Measurements from ENCODE around the gene PPP1R36. TPM values are rescaled to one million over a fixed set of nuclear protein-coding genes. Genes with fewer than 3 reads are reported as not detected.
A peak's percentile ranks its signal among the peaks of the same experiment; 100 is the strongest.

The PPP1R36 gene, protein sequence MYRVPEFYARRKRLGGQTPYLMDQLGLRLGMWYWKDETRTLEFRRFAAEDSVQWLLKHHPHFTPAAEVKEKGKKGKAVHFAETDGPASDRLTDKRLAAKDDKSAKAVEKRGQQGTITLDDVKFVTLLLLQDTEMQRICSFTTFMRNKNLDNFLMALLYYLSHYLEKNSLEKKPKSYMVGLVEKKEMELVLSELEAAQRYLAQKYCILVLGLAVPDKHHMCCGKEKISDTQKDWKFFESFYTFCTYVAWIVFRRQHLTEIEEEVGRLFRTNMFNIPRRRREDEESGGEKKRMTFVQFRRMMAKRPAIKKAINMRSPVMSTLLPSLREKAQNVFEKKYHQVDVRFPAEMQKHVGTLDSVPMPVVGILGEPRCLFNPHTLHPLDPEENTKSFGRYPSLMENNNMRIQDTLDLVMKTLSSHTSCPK
- total RNA-seq: not detected in 2 replicates

DNA sequence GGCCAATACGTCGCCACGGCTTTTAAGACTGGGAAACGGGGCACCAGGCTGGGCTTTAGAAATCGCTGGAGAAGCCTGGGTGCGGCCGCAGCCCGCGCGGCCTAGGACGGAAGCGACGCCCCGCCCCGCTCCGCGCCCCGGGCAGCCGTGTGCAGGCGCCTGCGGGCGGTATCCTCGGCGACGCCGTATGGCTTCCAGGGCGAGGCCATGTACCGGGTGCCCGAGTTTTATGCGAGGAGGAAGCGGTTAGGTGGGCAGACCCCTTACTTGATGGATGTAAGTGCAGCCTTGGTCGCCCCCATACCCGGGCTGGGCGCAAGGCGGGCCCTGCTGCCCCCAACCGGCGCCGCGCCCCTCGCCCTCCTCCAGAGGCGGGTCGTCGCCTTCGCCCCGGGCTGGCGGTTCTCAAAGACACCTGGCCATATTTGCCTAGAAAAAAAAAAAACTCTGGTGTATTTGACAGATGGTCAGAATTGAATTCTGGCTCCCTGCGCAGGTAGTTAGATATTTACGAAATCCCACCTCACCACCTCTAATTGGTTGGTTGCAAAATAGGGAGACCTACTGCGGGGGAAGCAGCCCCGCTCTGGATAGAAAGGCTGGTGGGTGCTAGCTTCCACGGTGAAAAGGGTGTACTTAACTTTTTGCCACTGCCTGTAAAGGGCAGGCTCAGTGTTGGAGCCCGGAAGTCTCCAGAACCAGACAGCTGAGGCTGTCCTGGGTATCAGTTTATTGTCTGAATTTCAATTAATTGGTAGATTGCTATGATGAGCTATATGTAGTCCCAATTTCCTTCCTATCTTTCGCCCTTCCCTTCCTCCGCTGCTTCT is at the start of gene PPP1R36:
Gene PPP1R36, plus strand, starts transcription at position 171 of the 830 bp plus-strand sequence. Its CDS starts 37 bp downstream, at position 208.
- POLR2A ChIA-PET: interaction anchor here (0.6 to 1.4 kb wide), 3 partner anchors 10 to 180 kb away, joined by 3 to 4 read pairs (median 3); partner anchors contain the start of genes HSPA2 and ZBTB25
- Mint-ChIP-seq H3K27me3 (peaks cover 14% of the 10 kb centered on the region), H3K4me1 (peaks cover 13% of the 10 kb centered on the region), H3K27ac (no peak within 1 kb of the TSS), H3K9me3 (no peaks in the 10 kb centered on the region), H3K36me3 (ENCODE audit: low read depth) (no peaks in the 10 kb centered on the region), H3K4me3 (peak within 1 kb of the TSS; percentile 66)
- TF ChIP-seq, protein P1, sequence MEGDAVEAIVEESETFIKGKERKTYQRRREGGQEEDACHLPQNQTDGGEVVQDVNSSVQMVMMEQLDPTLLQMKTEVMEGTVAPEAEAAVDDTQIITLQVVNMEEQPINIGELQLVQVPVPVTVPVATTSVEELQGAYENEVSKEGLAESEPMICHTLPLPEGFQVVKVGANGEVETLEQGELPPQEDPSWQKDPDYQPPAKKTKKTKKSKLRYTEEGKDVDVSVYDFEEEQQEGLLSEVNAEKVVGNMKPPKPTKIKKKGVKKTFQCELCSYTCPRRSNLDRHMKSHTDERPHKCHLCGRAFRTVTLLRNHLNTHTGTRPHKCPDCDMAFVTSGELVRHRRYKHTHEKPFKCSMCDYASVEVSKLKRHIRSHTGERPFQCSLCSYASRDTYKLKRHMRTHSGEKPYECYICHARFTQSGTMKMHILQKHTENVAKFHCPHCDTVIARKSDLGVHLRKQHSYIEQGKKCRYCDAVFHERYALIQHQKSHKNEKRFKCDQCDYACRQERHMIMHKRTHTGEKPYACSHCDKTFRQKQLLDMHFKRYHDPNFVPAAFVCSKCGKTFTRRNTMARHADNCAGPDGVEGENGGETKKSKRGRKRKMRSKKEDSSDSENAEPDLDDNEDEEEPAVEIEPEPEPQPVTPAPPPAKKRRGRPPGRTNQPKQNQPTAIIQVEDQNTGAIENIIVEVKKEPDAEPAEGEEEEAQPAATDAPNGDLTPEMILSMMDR (IDR thresholded peaks at IDR 0.05): no peak
- CTCF ChIA-PET: no interaction called here
- peak; percentile 41 for DNase-seq
- intact Hi-C loops (cut with micrococcal nuclease): no loop called here
- ATAC-seq (ENCODE audit: low read depth): peak; percentile 96

DNA sequence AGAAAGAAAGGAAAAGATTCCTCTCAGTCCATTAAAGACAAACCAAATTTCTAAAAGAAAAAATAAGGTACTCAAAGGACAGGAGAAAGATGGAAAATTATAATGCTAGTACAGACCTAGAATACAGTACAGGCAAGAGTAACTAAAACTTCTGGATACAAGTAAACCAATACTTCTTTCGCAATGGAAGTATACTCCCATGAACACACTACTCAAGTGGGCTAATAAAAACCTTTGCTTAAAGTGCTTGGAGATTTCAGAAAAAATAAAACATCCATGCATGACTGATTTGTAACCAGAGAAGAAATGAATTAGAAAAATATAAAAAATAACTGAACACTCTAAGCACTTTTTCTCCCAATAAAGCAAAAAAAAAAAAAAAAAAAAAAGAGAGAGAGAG is 49.7 kb upstream of the PPP1R36 start:
- intact Hi-C loops (cut with micrococcal nuclease): loop anchor here (5.0 to 10.0 kb wide), 5 partner anchors 485 to 1025 kb away; partner anchors contain the start of genes FNTB, SGPP1 and SYNE2
- Mint-ChIP-seq H3K27me3 (no peaks in the 10 kb centered on the region), H3K4me3 (peak overlapping the region; percentile 25), H3K36me3 (ENCODE audit: low read depth) (peaks cover 29% of the 10 kb centered on the region), H3K9me3 (no peaks in the 10 kb centered on the region), H3K4me1 (peaks cover 43% of the 10 kb centered on the region), H3K27ac (peak overlapping the region; percentile 99)
- TF ChIP-seq, protein P1 (IDR thresholded peaks at IDR 0.05): no peak
- ChIA-PET CTCF (interaction anchor here (3.3 kb wide), 1 partner anchor 11 kb away, joined by 32 read pairs; no protein-coding TSS in a partner anchor), POLR2A (interaction anchor here (2.2 kb wide), 1 partner anchor 112 kb away, joined by 6 read pairs; the partner anchor contains the start of gene MTHFD1)
- ATAC-seq (ENCODE audit: low read depth) (no peak), DNase-seq (no peak)

DNA sequence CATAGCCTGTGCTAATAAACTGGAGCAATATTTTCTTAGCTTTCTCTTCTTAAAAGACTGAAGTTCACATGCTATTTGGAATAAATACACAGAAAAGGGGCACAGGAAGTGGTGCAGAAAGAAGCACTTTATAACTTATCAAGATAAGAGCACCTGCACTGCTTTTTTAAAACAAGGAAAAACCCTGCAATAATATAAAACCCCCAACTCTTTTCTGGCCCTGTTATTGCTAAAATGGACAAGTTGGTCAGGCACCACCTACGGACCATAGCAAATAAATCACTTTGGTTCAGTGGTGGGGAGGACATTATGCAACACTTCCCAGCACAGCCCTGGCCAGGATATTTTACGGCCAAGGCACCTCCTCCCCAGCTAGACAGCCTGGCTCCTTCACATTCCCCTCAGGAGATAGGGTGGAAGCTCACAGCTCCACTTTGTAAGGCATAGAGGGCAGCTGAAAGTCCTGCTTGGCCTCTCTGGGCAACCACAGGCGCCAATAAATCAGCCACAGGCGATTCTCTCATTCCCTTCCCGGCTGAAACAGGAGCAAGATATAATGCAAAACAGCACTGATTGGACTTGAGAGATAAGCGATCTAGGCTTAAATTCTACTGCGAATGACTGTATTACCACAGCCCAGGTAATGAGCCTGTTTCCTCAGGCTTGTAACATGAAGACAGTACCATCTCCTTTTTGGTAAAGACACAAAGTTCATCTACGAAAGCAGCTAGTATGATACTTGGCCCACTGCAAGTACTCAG is 48.2 kb upstream of the PPP1R36 start:
- H3K36me3 Mint-ChIP-seq (ENCODE audit: low read depth): peaks cover 28% of the 10 kb centered on the region
- ATAC-seq (ENCODE audit: low read depth) (no peak), DNase-seq (no peak)
- H3K4me3 Mint-ChIP-seq: peak overlapping the region; percentile 97
- POLR2A ChIA-PET: interaction anchor here (1.0 to 4.5 kb wide), 10 partner anchors 9 to 265 kb away, joined by 3 to 55 read pairs (median 13); partner anchors contain the start of genes AKAP5, HSPA2 and MTHFD1
- no peaks in the 10 kb centered on the region for H3K27me3 Mint-ChIP-seq
- peaks cover 57% of the 10 kb centered on the region for H3K4me1 Mint-ChIP-seq
- intact Hi-C loops (cut with micrococcal nuclease): loop anchor here (1.0 to 10.0 kb wide), 8 partner anchors 10 to 1027 kb away; partner anchors contain the start of genes FNTB, SGPP1 and SYNE2
- CTCF ChIA-PET: interaction anchor here (0.9 to 3.3 kb wide), 6 partner anchors 10 to 157 kb away, joined by 3 to 32 read pairs (median 4); partner anchors contain the start of gene HSPA2
- H3K9me3 Mint-ChIP-seq: no peaks in the 10 kb centered on the region
- peak overlapping the region; percentile 99 for H3K27ac Mint-ChIP-seq
- TF ChIP-seq, protein P1 (IDR thresholded peaks at IDR 0.05): no peak

DNA sequence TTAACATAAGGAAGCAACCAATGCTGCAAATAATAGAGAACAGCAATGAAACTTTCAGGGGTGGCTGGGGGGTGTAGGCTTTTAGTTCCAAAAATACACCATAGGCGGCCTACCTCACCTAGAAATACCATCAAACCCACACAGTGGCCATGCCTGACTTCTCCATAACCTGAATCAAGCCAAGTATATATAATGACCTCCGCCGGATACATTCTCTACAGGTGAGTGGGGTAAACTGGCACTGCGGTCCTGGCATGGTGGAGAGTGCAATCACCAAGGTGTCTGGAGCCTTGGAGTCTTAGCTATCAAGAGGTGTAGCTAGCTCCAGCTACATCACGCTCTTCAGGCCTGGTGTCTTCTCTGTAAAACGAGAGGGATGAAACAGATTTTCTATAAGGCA is 47.3 kb upstream of the PPP1R36 start:
- ChIA-PET CTCF (interaction anchor here (1.4 to 3.3 kb wide), 3 partner anchors 9 to 37 kb away, joined by 3 to 32 read pairs (median 11); partner anchors contain the start of gene AKAP5), POLR2A (interaction anchor here (0.6 to 4.5 kb wide), 20 partner anchors 8 to 835 kb away, joined by 3 to 60 read pairs (median 6); partner anchors contain the start of genes AKAP5, HSPA2 and MTHFD1)
- DNase-seq (no peak), ATAC-seq (ENCODE audit: low read depth) (no peak)
- Mint-ChIP-seq H3K27ac (peak overlapping the region; percentile 99), H3K4me1 (peaks cover 66% of the 10 kb centered on the region), H3K4me3 (peak overlapping the region; percentile 97), H3K36me3 (ENCODE audit: low read depth) (peaks cover 25% of the 10 kb centered on the region), H3K27me3 (no peaks in the 10 kb centered on the region), H3K9me3 (no peaks in the 10 kb centered on the region)
- intact Hi-C loops (cut with micrococcal nuclease): loop anchor here (1.0 to 10.0 kb wide), 8 partner anchors 9 to 1028 kb away; partner anchors contain the start of genes FNTB, SGPP1 and SYNE2
- TF ChIP-seq, protein P1 (IDR thresholded peaks at IDR 0.05): no peak

Measured in activated B cell treated with CpG ODN at 0.5 μM for 24 hours (primary cell).